T-cell (primary cell): ENCODE results near the gene EPHB3. TPM values are rescaled to one million over a fixed set of nuclear protein-coding genes. Genes with fewer than 3 reads are reported as not detected.

Experiments used
- ATAC-seq, 4 experiments: fragments of 200-7000 bp in 3 of 4; fragments of 150-1000 bp in 1 of 4; cut with Tn5 transposase; replicated peaks in 1 of 4; 1 replicate in 3 of 4; 2 replicates in 1 of 4; pipeline ENCODE4 v1.10.0; 2021; ENCODE audit warnings: moderate library complexity in 3 of 4, mild to moderate bottlenecking in 2 of 4, moderate number of reproducible peaks in 1 of 4
- CTCF ChIA-PET, 2 donors: fragments of 300-600 bp; sonication (Branson Sonifier 250); formaldehyde crosslinking; loops; one replicate each; lab custom pipeline; 2022; ENCODE audit warnings: antibody characterized with exemption in 2 of 2; lab: Charles Lee
- POLR2A ChIA-PET, 2 donors: fragments of 300-600 bp; sonication (Branson Sonifier 250); formaldehyde crosslinking; loops; one replicate each; lab custom pipeline; 2022; ENCODE audit warnings: antibody characterized with exemption in 2 of 2; lab: Charles Lee
- DNase-seq, 35 experiments: peaks; one replicate each; pipeline versions ENCODE4 v3.0.0 to v3.0.0-alpha.2; 2013 to 2023
- H3K27ac ChIP-seq: one replicate; pipeline ENCODE4 v1.5.1; 2013; ENCODE audit warnings: low read length
- H3K27me3 ChIP-seq, 2 experiments: replicated peaks in 1 of 2; 1 replicate in 1 of 2; 2 replicates in 1 of 2; pipeline versions ENCODE4 v1.6.1 to v1.7.0; 2013; ENCODE audit warnings: low read length in 1 of 2, mixed read lengths in 1 of 2; ENCODE audit not compliant: control insufficient read depth in 2 of 2, insufficient read depth in 2 of 2; ENCODE audit errors: extremely low read depth in 1 of 2
- H3K36me3 ChIP-seq, 2 donors: 1 replicate in 1 of 2; 2 replicates in 1 of 2; pipeline versions ENCODE4 v1.6.1 to v1.7.0; 2013; ENCODE audit warnings: low read length in 1 of 2; ENCODE audit not compliant: control insufficient read depth in 2 of 2, insufficient read depth in 1 of 2; ENCODE audit errors: extremely low read depth in 1 of 2
- H3K4me1 ChIP-seq, 2 experiments: 1 replicate in 1 of 2; 2 replicates in 1 of 2; pipeline versions ENCODE4 v1.6.1 to v1.7.0; 2013; ENCODE audit warnings: low read length in 2 of 2, mixed read lengths in 1 of 2; ENCODE audit not compliant: insufficient read depth in 2 of 2, control insufficient read depth in 1 of 2; ENCODE audit errors: extremely low read depth in 1 of 2
- H3K4me3 ChIP-seq, 2 donors: 1 replicate in 1 of 2; 2 replicates in 1 of 2; pipeline versions ENCODE4 v1.5.1 to v1.7.0; 2013; ENCODE audit warnings: mild to moderate bottlenecking in 2 of 2, low read length in 1 of 2, moderate library complexity in 1 of 2; ENCODE audit not compliant: control insufficient read depth in 1 of 2; ENCODE audit errors: extremely low read depth in 1 of 2
- H3K9me3 ChIP-seq: 2 replicates; pipeline ENCODE4 v1.7.0; 2013
- H3K27ac Mint-ChIP-seq, 2 donors: one replicate each; pipeline ENCODE4 v1.8.0; 2020 to 2021; ENCODE audit warnings: mild to moderate bottlenecking in 2 of 2, mixed read lengths in 2 of 2
- H3K27me3 Mint-ChIP-seq, 2 donors: one replicate each; pipeline ENCODE4 v1.8.0; 2021 to 2022; ENCODE audit warnings: mixed read lengths in 2 of 2
- H3K36me3 Mint-ChIP-seq: one replicate; pipeline ENCODE4 v1.8.0; 2021; ENCODE audit warnings: mixed read lengths
- H3K4me1 Mint-ChIP-seq, 3 donors: one replicate each; pipeline ENCODE4 v1.8.0; 2020 to 2022; ENCODE audit warnings: mixed read lengths in 3 of 3, mild to moderate bottlenecking in 1 of 3
- H3K4me3 Mint-ChIP-seq, 3 donors: one replicate each; pipeline ENCODE4 v1.8.0; 2020 to 2022; ENCODE audit warnings: mild to moderate bottlenecking in 3 of 3, mixed read lengths in 3 of 3, moderate library complexity in 3 of 3
- H3K9me3 Mint-ChIP-seq, 3 donors: one replicate each; pipeline ENCODE4 v1.8.0; 2020 to 2022; ENCODE audit warnings: mixed read lengths in 3 of 3
- WGBS: methylation state at CpG from one replicate; pipeline ENCODE4 v1.1.5; 2013; ENCODE audit warnings: missing lambda C conversion rate; ENCODE audit not compliant: insufficient coverage; 5-methylcytosine and 5-hydroxymethylcytosine counted together
- total RNA-seq, 35 experiments: library from RNA in 6 of 35; stranded (reverse) in 6 of 35; fragments of 120-200 nt in 1 of 35; gene quantifications; one replicate each; pipeline versions ENCODE4 v1.2.1 to v1.2.4 and lab custom pipeline; 2013 to 2026

EPHB3 gene
- total RNA-seq, 5 donors from 2014 or later (not counting 1 experiment from before 2014, with no cell fraction given): 0.35 to 1.1 (median 0.55) TPM

- ATAC-seq: no peak
- Mint-ChIP-seq H3K36me3 (no peaks in the 10 kb centered on the region), H3K4me3 (no peak overlapping the region), H3K27ac (no peak overlapping the region), H3K27me3 (peaks cover 9 to 25% of the 10 kb centered on the region in 2 donors), H3K9me3 (no peaks in the 10 kb centered on the region), H3K4me1 (peaks cover 2 to 8% (median 3%) of the 10 kb centered on the region in 3 donors)
- Histone ChIP-seq H3K36me3 (no peaks in the 10 kb centered on the region), H3K27me3 (peaks cover 0 to 34% of the 10 kb centered on the region in 2 experiments), H3K27ac (no peak overlapping the region), H3K9me3 (no peaks in the 10 kb centered on the region), H3K4me1 (no peaks in the 10 kb centered on the region), H3K4me3 (no peak overlapping the region)
- ChIA-PET CTCF (interaction anchor here in 1 of 2 donors (0.5 to 1.7 kb wide), 4 partner anchors 10 to 120 kb away, joined by 3 to 6 read pairs (median 4); no protein-coding TSS in a partner anchor), POLR2A (no interaction called here)
- DNase-seq: no peak
- 73% methylated on average over 1 of the region's 8 CpGs for WGBS
These were observed 23.5 kb upstream of the EPHB3 start for GRCh38 chr3:184537885-184538665.

GRCh38 chr3:184538666-184539431 lies 22.7 kb upstream of the EPHB3 start:
- H3K27ac ChIP-seq: no peak overlapping the region
- peaks cover 6 to 25% of the 10 kb centered on the region in 2 donors for H3K27me3 Mint-ChIP-seq
- no peaks in the 10 kb centered on the region for H3K9me3 ChIP-seq
- CTCF ChIA-PET: interaction anchor here in 1 of 2 donors (0.5 to 1.7 kb wide), 5 partner anchors 18 to 265 kb away, joined by 3 to 6 read pairs (median 6); no protein-coding TSS in a partner anchor
- H3K4me1 Mint-ChIP-seq: peaks cover 3 to 13% (median 5%) of the 10 kb centered on the region in 3 donors
- POLR2A ChIA-PET: no interaction called here
- DNase-seq (no peak), ATAC-seq (no peak)
- WGBS: 64% methylated on average over 9 of the region's 14 CpGs
- H3K9me3 Mint-ChIP-seq: no peaks in the 10 kb centered on the region
- no peak overlapping the region for H3K4me3 ChIP-seq
- H3K36me3 Mint-ChIP-seq: no peaks in the 10 kb centered on the region
- H3K4me3 Mint-ChIP-seq: no peak overlapping the region
- peaks cover 0 to 7% of the 10 kb centered on the region in 2 experiments for H3K4me1 ChIP-seq
- peaks cover 0 to 40% of the 10 kb centered on the region in 2 experiments for H3K27me3 ChIP-seq
- H3K36me3 ChIP-seq: no peaks in the 10 kb centered on the region
- no peak overlapping the region for H3K27ac Mint-ChIP-seq

- no peaks in the 10 kb centered on the region for H3K36me3 ChIP-seq
- H3K9me3 ChIP-seq: no peaks in the 10 kb centered on the region
- ChIA-PET CTCF (interaction anchor here (0.6 to 2.0 kb wide), 12 partner anchors 11 to 264 kb away, joined by 3 to 7 read pairs (median 4); no protein-coding TSS in a partner anchor), POLR2A (interaction anchor here in 1 of 2 donors (0.6 kb wide), 2 partner anchors 174 to 226 kb away, joined by 4 to 8 read pairs; no protein-coding TSS in a partner anchor)
- 85% methylated on average over 11 of the region's 16 CpGs for WGBS
- H3K27me3 Mint-ChIP-seq: peaks cover 8 to 23% of the 10 kb centered on the region in 2 donors
- H3K4me3 ChIP-seq: no peak overlapping the region
- no peak overlapping the region for H3K27ac Mint-ChIP-seq
- no peak overlapping the region for H3K4me3 Mint-ChIP-seq
- H3K36me3 Mint-ChIP-seq: no peaks in the 10 kb centered on the region
- H3K4me1 Mint-ChIP-seq: peaks cover 6 to 18% (median 11%) of the 10 kb centered on the region in 3 donors
- DNase-seq: no peak
- no peaks in the 10 kb centered on the region for H3K9me3 Mint-ChIP-seq
- H3K27ac ChIP-seq: no peak overlapping the region
- peaks cover 0 to 11% of the 10 kb centered on the region in 2 experiments for H3K4me1 ChIP-seq
- ATAC-seq: no peak
- peaks cover 0 to 44% of the 10 kb centered on the region in 2 experiments for H3K27me3 ChIP-seq
These were observed 21.7 kb upstream of the EPHB3 start for GRCh38 chr3:184539801-184540435.

- POLR2A ChIA-PET: no interaction called here
- CTCF ChIA-PET: interaction anchor here (0.6 to 3.6 kb wide), 21 partner anchors 8 to 737 kb away, joined by 3 to 36 read pairs (median 4); no protein-coding TSS in a partner anchor
- no peak overlapping the region for H3K4me3 Mint-ChIP-seq
These were observed 20.6 kb upstream of the EPHB3 start for GRCh38 chr3:184540777-184541681.

GRCh38 chr3:184541886-184542562 lies 19.6 kb upstream of the EPHB3 start:
- Histone ChIP-seq H3K9me3 (no peaks in the 10 kb centered on the region), H3K4me3 (no peak overlapping the region), H3K27me3 (peaks cover 0 to 49% of the 10 kb centered on the region in 2 experiments), H3K27ac (no peak overlapping the region), H3K36me3 (no peaks in the 10 kb centered on the region), H3K4me1 (peaks cover 0 to 11% of the 10 kb centered on the region in 2 experiments)
- H3K36me3 Mint-ChIP-seq: no peaks in the 10 kb centered on the region
- H3K27me3 Mint-ChIP-seq: peaks cover 13 to 27% of the 10 kb centered on the region in 2 donors
- ChIA-PET CTCF (interaction anchor here (0.6 to 3.6 kb wide), 25 partner anchors 8 to 736 kb away, joined by 3 to 36 read pairs (median 4); no protein-coding TSS in a partner anchor), POLR2A (interaction anchor here in 1 of 2 donors (0.7 kb wide), 2 partner anchors 16 to 122 kb away, joined by 4 read pairs; no protein-coding TSS in a partner anchor)
- H3K4me1 Mint-ChIP-seq: peaks cover 6 to 20% (median 18%) of the 10 kb centered on the region in 3 donors
- H3K4me3 Mint-ChIP-seq: no peak overlapping the region
- ATAC-seq (no peak), DNase-seq (no peak)
- no peaks in the 10 kb centered on the region for H3K9me3 Mint-ChIP-seq
- no peak overlapping the region for H3K27ac Mint-ChIP-seq
- WGBS: 79% methylated on average over 12 of the region's 16 CpGs

More at GRCh38 chr3:184540777-184541681, 20.6 kb upstream of the EPHB3 start:
- Histone ChIP-seq H3K4me1 (peaks cover 0 to 11% of the 10 kb centered on the region in 2 experiments), H3K36me3 (no peaks in the 10 kb centered on the region), H3K27ac (no peak overlapping the region), H3K9me3 (no peaks in the 10 kb centered on the region), H3K27me3 (peaks cover 0 to 49% of the 10 kb centered on the region in 2 experiments), H3K4me3 (no peak overlapping the region)
- peak; percentile 61 to 79 (median 72) for ATAC-seq
- peak; percentile 40 to 84 (median 71) for DNase-seq
- Mint-ChIP-seq H3K27me3 (peaks cover 13 to 25% of the 10 kb centered on the region in 2 donors), H3K27ac (no peak overlapping the region), H3K36me3 (no peaks in the 10 kb centered on the region), H3K4me1 (peaks cover 6 to 18% (median 17%) of the 10 kb centered on the region in 3 donors), H3K9me3 (no peaks in the 10 kb centered on the region)
- 42% methylated on average over 7 of the region's 14 CpGs for WGBS
